Motor neuron (in vitro differentiated cells): ENCODE results near the gene XCR1. TPM values are rescaled to one million over a fixed set of nuclear protein-coding genes. Genes with fewer than 3 reads are reported as not detected.

Experiments
- ATAC-seq, 8 experiments: fragments of 200-7000 bp; cut with Tn5 transposase; replicated peaks in 6 of 8; 2 replicates each; pipeline ENCODE4 v1.8.0; 2021; ENCODE audit warnings: mild to moderate bottlenecking in 8 of 8, moderate library complexity in 8 of 8
- H3K27ac ChIP-seq, 2 donors: fragments of 250-450 bp; sonication (Bioruptor Pico); 2 replicates each; pipeline ENCODE4 v1.9.0; 2021; ENCODE audit warnings: antibody characterized with exemption in 2 of 2, mild to moderate bottlenecking in 2 of 2, moderate library complexity in 1 of 2
- H3K4me1 ChIP-seq, 2 donors: fragments of 250-450 bp; sonication (Bioruptor Pico); replicated peaks in 1 of 2; 2 replicates each; pipeline ENCODE4 v1.6.1; 2021; ENCODE audit warnings: antibody characterized with exemption in 2 of 2, mild to moderate bottlenecking in 2 of 2, moderate library complexity in 1 of 2
- H3K4me3 ChIP-seq, 5 donors: fragments of 250-450 bp; sonication (Bioruptor Pico); 2 replicates each; pipeline ENCODE4 v1.9.0; 2021; ENCODE audit warnings: antibody characterized with exemption in 5 of 5, mild to moderate bottlenecking in 5 of 5, moderate library complexity in 4 of 5
- WGBS, 10 experiments: fragments of 450-650 bp; shearing (Covaris generic); methylation state at CpG; one replicate each; pipeline ENCODE4 v1.0.0; 2022; 5-methylcytosine and 5-hydroxymethylcytosine counted together
- in situ Hi-C, 9 experiments: fragments of 400-800 bp; cut with MboI; loops; one replicate each; pipeline ENCODE4 v1.15.0; 2021; ENCODE audit warnings: low sequenced_read_pairs in 9 of 9, low pct_unique_long_range_greater_than_20kb in 2 of 9; ENCODE audit not compliant: unreplicated experiment in 9 of 9
- total RNA-seq, 8 experiments: library from RNA; unstranded; fragments of 300-600 nt; gene quantifications; 2 replicates each; pipeline versions ENCODE4 v1.2.3 to v1.2.4, GENCODE V29; 2022

The XCR1 gene
- total RNA-seq, 8 experiments from 2014 or later: 0.04 to 0.71 (median 0.18) TPM; not detected in 2

- no peaks in the 10 kb centered on the region for H3K4me1 ChIP-seq
- no peak overlapping the region for H3K4me3 ChIP-seq
- ATAC-seq: no peak
- 76 to 100% methylated on average over 3 of the region's 4 CpGs; no CpG with 5 or more reads in 8 of the 10 experiments for WGBS, 10 experiments
- H3K27ac ChIP-seq: no peak overlapping the region
- in situ Hi-C loops: no loop called here
Observed at GRCh38 chr3:46031269-46031668, 4.0 kb upstream of the XCR1 start.

GRCh38 chr3:46030626-46031025, 3.3 kb upstream of the XCR1 start:
- in situ Hi-C loops: no loop called here
- Histone ChIP-seq H3K4me1 (no peaks in the 10 kb centered on the region), H3K27ac (no peak overlapping the region), H3K4me3 (no peak overlapping the region)
- 56 to 94% (median 75%) methylated on average over 2 to 5 of the region's 6 CpGs; no CpG with 5 or more reads in 6 of the 10 experiments for WGBS, 10 experiments
- ATAC-seq: no peak

GRCh38 chr3:46029953-46030543, 2.8 kb upstream of the XCR1 start:
- no peak overlapping the region for H3K27ac ChIP-seq
- no peak for ATAC-seq
- no peak overlapping the region for H3K4me3 ChIP-seq
- in situ Hi-C loops: no loop called here
- 25 to 100% (median 83%) methylated on average over 1 of the region's 1 CpG for WGBS, 10 experiments
- no peaks in the 10 kb centered on the region for H3K4me1 ChIP-seq

DNA sequence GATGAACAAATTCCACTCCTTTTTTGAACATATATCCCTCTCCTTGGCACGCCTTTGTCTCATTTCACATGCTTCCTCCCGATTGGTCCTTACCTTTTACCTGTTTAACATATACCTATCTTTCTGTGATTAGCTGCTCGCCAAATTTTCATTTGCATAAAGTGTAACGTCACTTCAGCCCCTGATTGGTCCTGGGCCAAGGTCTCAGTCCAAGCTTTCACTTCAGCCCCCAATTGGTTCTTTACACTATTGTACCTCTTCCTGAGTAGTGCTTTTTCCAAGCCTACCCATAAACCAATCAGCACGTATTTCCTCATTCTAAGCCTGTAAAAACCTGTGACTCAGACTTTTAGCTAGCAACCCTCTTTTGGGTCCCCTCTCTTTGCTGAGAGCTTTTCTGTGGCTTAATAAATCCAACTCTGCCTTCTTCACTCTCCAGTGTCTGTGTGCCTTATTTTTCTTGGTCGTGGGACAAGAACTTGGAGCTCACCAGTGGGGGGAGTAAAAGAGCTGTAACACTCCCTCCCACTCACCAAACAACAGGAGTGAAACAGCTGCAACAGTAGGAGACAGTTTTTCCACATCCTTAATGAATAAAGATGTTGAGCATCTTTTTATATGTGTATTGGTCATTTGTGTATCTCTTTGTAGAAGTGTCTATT, 584 bp upstream of the XCR1 start:
- ATAC-seq: no peak

DNA sequence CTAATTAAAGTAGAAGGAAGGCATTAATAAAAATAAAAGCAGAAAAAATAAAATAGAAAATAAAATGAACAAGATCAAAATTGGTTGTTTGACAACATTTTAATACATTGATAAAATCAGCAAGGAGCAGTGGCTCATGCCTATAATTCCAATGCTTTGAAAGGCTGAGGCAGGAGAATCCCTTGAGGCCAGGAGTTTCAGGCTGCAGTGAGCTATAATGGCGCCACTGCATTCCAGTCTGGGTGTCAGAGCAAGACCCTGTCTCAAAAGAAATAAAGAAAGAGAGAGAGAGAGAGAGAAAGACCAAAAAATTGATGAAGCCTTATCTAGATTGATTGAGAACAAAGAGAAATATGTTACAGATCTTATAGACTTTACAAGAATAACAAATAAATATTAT, 2.1 kb downstream of the XCR1 start:
- no peak overlapping the region for H3K27ac ChIP-seq
- in situ Hi-C loops: no loop called here
- 0 to 100% (median 71%) methylated on average over 1 of the region's 1 CpG; no CpG with 5 or more reads in 1 of the 10 experiments for WGBS, 10 experiments
- ATAC-seq: no peak
- no peaks in the 10 kb centered on the region for H3K4me1 ChIP-seq
- no peak overlapping the region for H3K4me3 ChIP-seq

More for the DNA sequence above, 584 bp upstream of the XCR1 start:
- in situ Hi-C loops: no loop called here
- no peaks in the 10 kb centered on the region for H3K4me1 ChIP-seq
- no peak overlapping the region for H3K4me3 ChIP-seq
- WGBS, 10 experiments: 32 to 100% (median 61%) methylated on average over 1 to 6 of the region's 6 CpGs
- H3K27ac ChIP-seq: no peak overlapping the region

DNA sequence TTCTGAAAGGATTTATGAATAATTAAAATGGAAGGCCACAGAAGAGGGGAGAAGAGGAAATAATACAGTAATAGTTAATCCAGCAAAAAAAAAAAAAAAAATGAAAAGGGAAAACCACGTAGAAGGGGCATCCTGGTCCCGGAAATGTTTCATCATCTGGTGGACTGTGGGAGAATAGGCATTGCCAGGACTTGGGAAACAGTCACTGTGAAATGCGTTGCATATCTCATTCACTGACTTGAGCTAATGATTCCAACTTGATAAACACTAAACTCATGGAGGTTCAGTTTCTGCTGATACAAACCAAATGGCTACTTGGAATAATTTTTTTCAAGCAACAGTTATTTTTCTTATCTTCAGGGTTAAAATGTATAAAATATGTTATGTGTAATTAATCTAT, 3.2 kb downstream of the XCR1 start:
- no peak overlapping the region for H3K4me3 ChIP-seq
- in situ Hi-C loops: no loop called here
- H3K4me1 ChIP-seq: no peaks in the 10 kb centered on the region
- no peak overlapping the region for H3K27ac ChIP-seq
- ATAC-seq: no peak
- WGBS, 10 experiments: 0 to 92% (median 67%) methylated on average over 1 to 3 of the region's 3 CpGs; no CpG with 5 or more reads in 1 of the 10 experiments

GRCh38 chr3:46022909-46023785, 4.1 kb downstream of the XCR1 start:
- in situ Hi-C loops: no loop called here

DNA sequence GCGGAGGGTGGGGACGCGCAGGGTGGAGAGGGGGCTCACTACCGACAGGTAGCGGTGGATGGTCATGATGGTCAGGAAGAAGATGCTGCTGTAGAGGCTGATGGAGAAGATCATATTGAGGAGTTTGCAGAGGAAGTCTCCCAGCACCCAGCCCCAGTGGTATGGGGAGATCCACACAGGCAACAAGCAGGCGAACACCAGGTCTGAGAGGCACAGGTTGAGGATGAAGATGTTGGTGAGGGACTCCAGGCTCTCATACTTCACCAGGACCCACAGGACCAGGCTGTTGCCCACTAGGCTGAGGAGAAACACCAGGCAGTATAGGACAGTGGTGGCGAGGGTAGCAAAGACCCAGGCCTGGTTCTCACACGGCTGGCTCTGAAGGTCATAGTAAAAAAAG, 5.8 kb downstream of the XCR1 start:
- WGBS, 10 experiments: 80 to 100% (median 81%) methylated on average over 1 to 4 of the region's 8 CpGs; no CpG with 5 or more reads in 5 of the 10 experiments
- no peak for ATAC-seq
- in situ Hi-C loops: no loop called here
- no peaks in the 10 kb centered on the region for H3K4me1 ChIP-seq
- no peak overlapping the region for H3K27ac ChIP-seq
- H3K4me3 ChIP-seq: no peak overlapping the region

More at GRCh38 chr3:46022909-46023785, 4.1 kb downstream of the XCR1 start:
- no peak for ATAC-seq
- Histone ChIP-seq H3K4me3 (no peak overlapping the region), H3K27ac (no peak overlapping the region), H3K4me1 (no peaks in the 10 kb centered on the region)
- WGBS, 10 experiments: 80 to 100% (median 94%) methylated on average over 2 to 20 of the region's 34 CpGs; no CpG with 5 or more reads in 2 of the 10 experiments

GRCh38 chr3:46020766-46021510, 6.3 kb downstream of the XCR1 start:
- in situ Hi-C loops: no loop called here
- Histone ChIP-seq H3K4me1 (no peaks in the 10 kb centered on the region), H3K4me3 (no peak overlapping the region), H3K27ac (no peak overlapping the region)
- WGBS, 10 experiments: 62 to 100% (median 90%) methylated on average over 2 to 12 of the region's 37 CpGs; no CpG with 5 or more reads in 3 of the 10 experiments
- ATAC-seq: no peak

DNA sequence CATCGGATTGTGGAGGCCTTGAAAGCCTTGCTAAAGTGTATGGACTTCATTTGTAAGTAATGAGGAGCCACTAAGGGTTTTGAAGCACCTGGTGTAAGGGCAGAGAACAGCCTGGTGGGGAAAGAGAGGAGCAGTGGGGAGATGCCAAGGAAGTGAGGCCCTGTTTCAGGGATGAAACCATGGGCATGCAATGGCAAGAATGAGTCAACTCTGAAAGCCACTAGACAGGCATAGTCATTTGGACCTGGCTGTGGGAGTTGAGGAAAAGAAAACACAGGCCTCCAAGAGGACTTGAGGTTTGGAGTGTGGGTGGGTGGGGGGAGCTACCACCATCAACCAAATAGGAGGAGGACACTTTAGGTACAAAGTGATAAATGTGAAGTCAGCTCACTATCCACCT, 7.6 kb downstream of the XCR1 start:
- in situ Hi-C loops: no loop called here
- WGBS, 10 experiments: 0 to 100% (median 63%) methylated on average over 1 of the region's 1 CpG; no CpG with 5 or more reads in 6 of the 10 experiments

DNA sequence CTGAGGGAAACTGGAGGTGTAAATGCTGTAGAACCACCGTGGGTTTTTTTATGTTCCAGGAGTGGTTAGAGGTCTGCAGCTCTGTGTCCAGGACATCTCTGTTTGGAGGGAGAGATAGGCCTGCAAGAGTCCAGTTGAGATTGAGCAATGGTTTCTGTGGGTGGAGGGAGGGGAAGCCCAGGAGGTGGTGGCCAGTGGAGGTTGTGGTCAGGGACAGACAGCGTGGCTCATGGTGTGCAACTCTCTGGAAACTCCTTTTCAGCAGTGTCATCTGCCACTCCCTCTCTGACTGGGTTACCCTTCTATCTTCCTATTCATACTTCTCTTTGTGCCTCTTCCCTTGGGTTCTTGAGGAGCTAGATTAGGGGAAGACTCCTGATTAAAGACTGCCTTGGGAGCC, 9.6 kb downstream of the XCR1 start:
- 63 to 100% (median 100%) methylated on average over 1 to 2 of the region's 2 CpGs; no CpG with 5 or more reads in 5 of the 10 experiments for WGBS, 10 experiments
- no peak overlapping the region for H3K27ac ChIP-seq
- H3K4me1 ChIP-seq: no peaks in the 10 kb centered on the region
- in situ Hi-C loops: no loop called here
- no peak overlapping the region for H3K4me3 ChIP-seq
- ATAC-seq: peak in 2 of 8 experiments; percentile 90 to 93

More for the DNA sequence above, 7.6 kb downstream of the XCR1 start:
- Histone ChIP-seq H3K27ac (no peak overlapping the region), H3K4me3 (no peak overlapping the region), H3K4me1 (no peaks in the 10 kb centered on the region)
- no peak for ATAC-seq

- ATAC-seq: no peak
- Histone ChIP-seq H3K27ac (no peak overlapping the region), H3K4me1 (no peaks in the 10 kb centered on the region), H3K4me3 (no peak overlapping the region)
- in situ Hi-C loops: no loop called here
- 39 to 90% (median 67%) methylated on average over 2 to 5 of the region's 7 CpGs; no CpG with 5 or more reads in 1 of the 10 experiments for WGBS, 10 experiments
Observed at GRCh38 chr3:46013316-46014094, 13.8 kb downstream of the XCR1 start.
